ENCODE data around the gene PARD3B.

The PARD3B gene

GRCh38 chr2:204652063-204652462, 106.8 kb downstream of the PARD3B start:
- H3K4me3 ChIP-seq (ENCODE audit: low read depth, low read length), result no peak overlapping the region
- no peak for DNase-seq (ENCODE audit: low read depth)
- TF ChIP-seq CTCF (IDR thresholded peaks at IDR 0.05; ENCODE audit: low read depth, low read length) (no peak), MYC (IDR thresholded peaks at IDR 0.05; ENCODE audit: low read depth, low read length) (no peak), POLR2A (IDR thresholded peaks at IDR 0.05; ENCODE audit: extremely low read depth, insufficient read length) (no peak), MAX (IDR thresholded peaks at IDR 0.05; ENCODE audit: low read depth, low read length) (no peak)

- H3K4me3 ChIP-seq (ENCODE audit: low read depth, low read length), result no peak overlapping the region
- DNase-seq (ENCODE audit: low read depth), result no peak
- TF ChIP-seq MAX (IDR thresholded peaks at IDR 0.05; ENCODE audit: low read depth, low read length) (no peak), CTCF (IDR thresholded peaks at IDR 0.05; ENCODE audit: low read depth, low read length) (no peak), MYC (IDR thresholded peaks at IDR 0.05; ENCODE audit: low read depth, low read length) (no peak), POLR2A (IDR thresholded peaks at IDR 0.05; ENCODE audit: extremely low read depth, insufficient read length) (no peak)
Observed at GRCh38 chr2:204654669-204655068, 109.4 kb downstream of the PARD3B start.

GRCh38 chr2:204655101-204655500, 109.8 kb downstream of the PARD3B start:
- TF ChIP-seq CTCF (IDR thresholded peaks at IDR 0.05; ENCODE audit: low read depth, low read length), result no peak
- no peak for TF ChIP-seq MYC (IDR thresholded peaks at IDR 0.05; ENCODE audit: low read depth, low read length)
- TF ChIP-seq MAX (IDR thresholded peaks at IDR 0.05; ENCODE audit: low read depth, low read length), result no peak
- no peak for TF ChIP-seq POLR2A (IDR thresholded peaks at IDR 0.05; ENCODE audit: extremely low read depth, insufficient read length)
- DNase-seq (ENCODE audit: low read depth), result no peak

GRCh38 chr2:204655626-204656025, 110.4 kb downstream of the PARD3B start:
- H3K4me3 ChIP-seq (ENCODE audit: low read depth, low read length), result no peak overlapping the region
- DNase-seq (ENCODE audit: low read depth), result no peak
- TF ChIP-seq MAX (IDR thresholded peaks at IDR 0.05; ENCODE audit: low read depth, low read length) (no peak), CTCF (IDR thresholded peaks at IDR 0.05; ENCODE audit: low read depth, low read length) (no peak), POLR2A (IDR thresholded peaks at IDR 0.05; ENCODE audit: extremely low read depth, insufficient read length) (no peak), MYC (IDR thresholded peaks at IDR 0.05; ENCODE audit: low read depth, low read length) (no peak)

More at GRCh38 chr2:204655101-204655500, 109.8 kb downstream of the PARD3B start:
- no peak overlapping the region for H3K4me3 ChIP-seq (ENCODE audit: low read depth, low read length)

- DNase-seq (ENCODE audit: low read depth), result no peak
- TF ChIP-seq MYC (IDR thresholded peaks at IDR 0.05; ENCODE audit: low read depth, low read length), result no peak
- TF ChIP-seq POLR2A (IDR thresholded peaks at IDR 0.05; ENCODE audit: extremely low read depth, insufficient read length), result no peak
- TF ChIP-seq CTCF (IDR thresholded peaks at IDR 0.05; ENCODE audit: low read depth, low read length), result no peak
- TF ChIP-seq MAX (IDR thresholded peaks at IDR 0.05; ENCODE audit: low read depth, low read length), result no peak
Observed at GRCh38 chr2:204657024-204657423, 111.7 kb downstream of the PARD3B start.

GRCh38 chr2:204662956-204663355, 117.7 kb downstream of the PARD3B start:
- no peak for DNase-seq (ENCODE audit: low read depth)
- TF ChIP-seq CTCF (IDR thresholded peaks at IDR 0.05; ENCODE audit: low read depth, low read length) (no peak), POLR2A (IDR thresholded peaks at IDR 0.05; ENCODE audit: extremely low read depth, insufficient read length) (no peak), MYC (IDR thresholded peaks at IDR 0.05; ENCODE audit: low read depth, low read length) (no peak), MAX (IDR thresholded peaks at IDR 0.05; ENCODE audit: low read depth, low read length) (no peak)
- no peak overlapping the region for H3K4me3 ChIP-seq (ENCODE audit: low read depth, low read length)

More at GRCh38 chr2:204657024-204657423, 111.7 kb downstream of the PARD3B start:
- no peak overlapping the region for H3K4me3 ChIP-seq (ENCODE audit: low read depth, low read length)
